Measurements from ENCODE around the gene ABCG8.

The ABCG8 gene

DNA sequence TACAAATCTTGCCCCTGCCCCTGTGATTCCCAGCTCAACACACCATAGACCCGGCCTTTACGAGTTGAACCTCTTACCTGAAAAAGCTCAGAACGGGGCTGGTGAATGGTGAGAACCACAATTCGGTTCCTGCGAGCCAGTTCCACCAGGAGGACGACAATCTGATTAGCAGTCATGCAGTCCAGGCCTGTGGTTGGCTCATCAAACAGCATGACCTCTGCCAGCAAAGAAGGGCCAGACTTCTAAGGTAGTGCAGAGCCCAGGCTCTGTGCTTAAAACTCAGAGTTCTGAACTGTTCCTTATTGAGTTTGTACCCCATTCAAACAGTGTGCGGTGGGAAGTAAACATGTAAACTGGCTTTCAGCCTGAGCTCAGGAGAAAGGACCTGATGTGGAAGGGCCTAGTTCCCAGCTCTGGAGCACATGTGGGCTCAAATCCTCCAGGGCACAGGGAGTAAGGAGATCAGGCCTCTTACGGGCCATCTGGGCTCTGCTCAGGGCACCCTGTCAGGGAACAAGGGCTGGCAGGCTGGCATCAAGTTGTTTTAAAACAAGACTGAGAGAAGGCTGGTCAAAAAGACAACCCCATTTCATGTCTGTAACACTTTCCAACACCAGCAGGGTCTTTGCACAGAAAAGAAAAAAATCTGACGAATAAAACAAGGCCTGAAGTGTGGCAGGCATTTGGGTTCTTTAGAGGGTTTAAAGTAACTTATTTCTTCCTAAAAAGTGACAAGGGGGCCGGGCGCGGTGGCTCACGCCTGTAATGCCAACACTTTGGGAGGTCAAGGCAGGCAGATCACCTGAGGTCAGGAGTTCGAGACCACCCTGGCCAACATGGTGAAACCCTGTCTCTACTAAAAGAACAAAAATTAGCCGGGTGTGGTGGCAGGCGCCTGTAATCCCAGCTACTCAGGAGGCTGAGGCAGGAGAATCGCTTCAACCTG lies 12.2 kb upstream of the ABCG8 start:
- no peak for DNase-seq (ENCODE audit: low read depth)

GRCh38 chr2:43831543-43832294 lies 7.1 kb upstream of the ABCG8 start:
- no peak for DNase-seq (ENCODE audit: low read depth)

- DNase-seq (ENCODE audit: low read depth): no peak
Observed at GRCh38 chr2:43832457-43832856, 6.3 kb upstream of the ABCG8 start.

DNA sequence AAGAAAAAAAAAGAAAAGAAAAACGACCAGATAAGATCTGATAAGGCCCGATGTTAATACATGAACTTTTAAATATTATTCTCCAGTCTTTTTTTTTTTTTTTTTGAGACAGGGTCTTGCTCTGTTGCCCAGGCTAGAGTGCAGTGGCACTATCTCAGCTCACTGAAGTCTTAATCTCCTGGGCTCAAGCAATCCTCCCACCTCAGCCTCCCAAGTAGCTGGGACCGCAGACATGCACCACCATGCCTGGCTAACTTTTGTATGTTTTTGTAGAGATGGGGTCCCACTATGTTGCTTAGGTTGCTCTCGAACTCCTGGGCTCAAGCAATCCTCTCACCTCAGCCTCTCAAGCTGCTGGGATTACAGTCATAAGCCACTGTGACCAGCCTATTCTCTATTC lies 1.7 kb upstream of the ABCG8 start:
- no peak for DNase-seq (ENCODE audit: low read depth)

DNA sequence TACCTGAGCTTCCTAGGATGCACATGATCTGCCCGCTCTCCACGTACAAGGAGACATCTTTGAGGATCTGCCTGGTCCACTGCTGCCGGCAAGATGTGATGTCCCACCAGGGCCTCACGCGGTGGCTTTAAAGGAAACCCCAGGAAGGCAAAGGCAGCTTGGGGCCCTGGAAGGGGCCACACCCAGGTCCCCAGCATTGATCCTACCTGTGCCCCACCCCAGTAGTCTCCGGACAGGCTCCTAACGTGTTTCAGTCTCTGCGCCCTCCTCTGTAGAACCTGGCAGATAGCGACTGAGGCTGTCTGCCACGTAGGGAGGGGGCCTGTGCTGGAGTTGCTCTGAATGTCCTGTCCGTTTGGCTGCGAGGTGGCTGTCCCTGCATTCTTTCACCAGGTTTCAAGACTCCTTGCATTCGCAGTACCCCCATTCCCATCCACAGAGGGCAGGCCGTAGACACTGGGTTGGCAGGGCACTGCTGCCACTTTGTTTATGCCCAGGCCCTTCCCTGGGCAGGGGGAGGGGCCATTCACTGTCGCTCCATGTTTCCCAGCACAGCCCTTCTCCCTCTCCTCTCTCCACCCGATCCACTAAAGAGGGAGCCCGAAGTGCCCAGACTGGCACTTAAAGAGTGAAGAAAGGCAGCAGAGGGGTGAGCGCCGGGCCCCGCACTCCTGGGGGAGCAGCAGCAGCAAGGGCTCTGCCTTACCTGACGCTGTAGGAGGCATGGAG lies 776 bp upstream of the ABCG8 start:
- no peak for DNase-seq (ENCODE audit: low read depth)

DNA sequence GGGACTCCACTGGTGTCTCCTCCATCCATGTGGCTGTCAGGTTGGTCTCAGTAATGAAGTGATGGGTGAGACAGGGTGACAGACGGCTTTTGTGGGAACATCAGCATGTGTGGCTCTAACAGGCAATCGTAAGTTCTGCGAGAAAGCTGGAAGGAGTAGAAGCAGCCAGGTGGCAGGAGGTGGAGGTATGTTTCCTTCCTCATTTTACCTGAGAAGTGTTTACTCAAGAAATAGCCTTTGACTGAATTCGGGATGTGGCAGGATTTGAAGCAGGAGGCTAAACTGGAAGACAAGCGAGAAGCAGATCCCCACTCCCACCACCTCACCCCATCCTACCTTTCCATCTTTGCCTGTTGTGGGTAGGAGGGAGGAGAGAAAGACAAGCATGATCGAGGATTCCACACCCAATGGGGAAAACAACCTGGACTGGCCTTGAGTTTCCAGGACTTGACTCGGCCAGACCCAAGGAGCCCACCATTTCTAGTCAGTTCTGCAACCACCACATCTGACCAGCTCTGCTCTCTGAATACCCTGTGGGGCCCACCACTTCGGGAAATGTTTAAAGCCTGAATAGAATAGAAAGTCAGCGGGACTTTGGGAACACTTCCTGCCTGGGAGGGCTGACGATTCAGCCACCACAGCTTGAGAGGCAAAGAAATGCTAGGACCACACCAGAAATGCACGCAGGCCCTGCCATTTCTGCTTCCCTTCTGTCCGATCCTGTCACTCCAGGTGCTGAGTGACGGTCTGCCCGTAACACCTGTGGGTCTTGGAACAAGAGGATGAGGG lies 1.2 kb downstream of the ABCG8 start:
- DNase-seq (ENCODE audit: low read depth): no peak

- DNase-seq (ENCODE audit: low read depth): no peak
Observed at GRCh38 chr2:43840965-43841364, 2.2 kb downstream of the ABCG8 start.

DNA sequence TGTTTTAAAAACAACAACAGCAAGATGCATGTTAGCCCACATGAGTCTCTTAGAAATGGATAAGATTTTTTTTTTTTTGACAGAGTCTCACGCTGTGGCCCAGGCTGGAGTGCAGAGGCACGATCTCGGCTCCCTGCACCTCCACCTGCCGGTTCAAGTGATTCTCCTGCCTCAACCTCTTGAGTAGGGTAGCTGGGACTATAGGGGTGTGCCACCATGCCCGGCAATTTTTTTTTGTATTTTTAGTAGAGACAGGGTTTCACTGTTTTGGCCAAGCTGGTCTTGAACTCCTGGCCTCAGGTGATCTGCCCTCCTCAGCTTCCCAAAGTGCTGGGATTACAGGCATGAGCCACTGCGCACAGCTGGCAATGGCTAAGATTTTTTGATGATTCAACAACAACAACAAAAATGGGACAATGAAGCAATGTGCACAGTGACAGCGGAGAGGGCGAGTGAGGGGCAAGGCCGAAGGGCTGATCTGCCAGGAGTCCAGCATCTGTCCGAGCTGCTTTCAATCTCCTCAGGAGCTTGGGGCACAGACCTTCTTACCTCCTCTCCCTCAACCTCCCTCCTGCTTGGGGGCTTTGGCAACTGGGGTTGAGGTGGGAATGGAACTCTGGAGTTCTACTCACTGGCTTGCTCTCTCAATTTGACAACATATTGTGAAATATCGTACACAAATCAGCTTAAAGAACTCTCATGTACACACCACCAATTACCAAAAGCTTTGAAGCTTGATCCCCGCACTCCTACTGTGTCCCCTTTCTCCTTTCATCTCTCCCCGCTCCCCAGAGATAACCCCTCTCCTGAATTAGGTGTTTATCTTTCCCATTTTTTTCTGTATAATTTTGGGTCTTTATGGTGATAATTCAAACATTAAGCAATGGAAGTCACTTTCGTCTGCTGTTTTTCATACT lies 3.4 kb downstream of the ABCG8 start:
- no peak for DNase-seq (ENCODE audit: low read depth)

GRCh38 chr2:43842866-43843226 lies 4.1 kb downstream of the ABCG8 start:
- DNase-seq (ENCODE audit: low read depth): no peak

GRCh38 chr2:43845181-43845580 lies 6.4 kb downstream of the ABCG8 start:
- no peak for DNase-seq (ENCODE audit: low read depth)

GRCh38 chr2:43846140-43846793 lies 7.5 kb downstream of the ABCG8 start:
- DNase-seq (ENCODE audit: low read depth): no peak

DNA sequence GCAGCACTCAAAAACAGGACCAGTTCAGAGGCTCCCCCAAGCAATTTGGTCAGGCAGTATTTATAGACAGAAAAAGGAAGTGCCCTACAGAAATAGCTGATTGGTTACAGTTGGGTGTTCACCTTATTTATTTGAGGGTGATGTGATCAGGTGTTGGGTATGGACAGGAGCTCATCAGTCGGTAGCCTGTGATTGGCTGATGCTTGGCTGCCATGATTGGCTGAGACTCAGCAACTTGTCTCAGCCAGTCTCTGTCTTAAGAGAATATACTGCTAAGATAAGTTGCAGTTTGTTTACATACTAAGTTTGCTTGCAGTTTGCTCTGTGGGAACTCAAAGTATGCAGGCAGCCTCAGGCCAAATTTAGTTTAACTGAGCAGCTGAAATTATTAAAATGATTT lies 9.4 kb downstream of the ABCG8 start:
- DNase-seq (ENCODE audit: low read depth): no peak

DNA sequence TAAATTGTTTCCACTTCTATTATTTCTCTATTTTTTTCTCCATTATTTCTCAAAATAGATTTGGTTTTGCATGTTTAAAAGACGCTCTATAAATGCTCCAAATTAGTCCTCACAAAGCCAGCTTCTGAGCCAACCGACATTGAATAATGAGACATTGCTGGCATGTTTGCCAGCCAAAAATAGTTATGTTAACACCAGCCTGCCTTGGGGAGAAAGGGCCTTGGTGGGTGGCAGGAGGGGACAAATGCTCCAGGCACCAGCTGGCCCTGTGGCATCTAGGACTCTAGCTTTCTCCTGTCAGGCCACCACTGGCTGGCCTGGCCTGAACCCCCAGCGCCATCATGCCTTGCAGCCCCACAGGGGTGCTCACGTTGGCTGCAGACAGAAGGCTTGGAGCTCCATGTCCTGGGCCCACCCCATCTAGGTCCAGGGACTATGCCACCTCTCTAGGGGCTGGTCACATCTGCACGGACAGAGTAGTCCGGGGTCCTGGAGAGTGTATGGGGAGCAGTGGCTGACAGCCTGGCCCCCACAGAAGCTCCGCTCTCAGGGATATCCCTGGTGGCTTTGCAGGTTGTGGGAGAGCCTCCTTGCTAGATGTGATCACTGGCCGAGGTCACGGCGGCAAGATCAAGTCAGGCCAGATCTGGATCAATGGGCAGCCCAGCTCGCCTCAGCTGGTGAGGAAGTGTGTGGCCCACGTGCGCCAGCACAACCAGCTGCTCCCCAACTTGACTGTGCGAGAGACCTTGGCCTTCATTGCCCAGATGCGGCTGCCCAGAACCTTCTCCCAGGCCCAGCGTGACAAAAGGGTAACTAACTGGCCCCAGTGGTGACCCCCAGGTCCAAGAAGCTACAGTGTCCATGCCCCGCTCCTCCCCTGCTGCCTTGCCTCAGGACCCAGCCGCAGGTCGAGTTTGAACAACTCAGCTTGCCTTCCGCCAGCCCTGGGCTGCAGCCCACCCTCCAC lies 12.5 kb downstream of the ABCG8 start:
- DNase-seq (ENCODE audit: low read depth): no peak

GRCh38 chr2:43852196-43852730 lies 13.5 kb downstream of the ABCG8 start:
- no peak for DNase-seq (ENCODE audit: low read depth)

DNA sequence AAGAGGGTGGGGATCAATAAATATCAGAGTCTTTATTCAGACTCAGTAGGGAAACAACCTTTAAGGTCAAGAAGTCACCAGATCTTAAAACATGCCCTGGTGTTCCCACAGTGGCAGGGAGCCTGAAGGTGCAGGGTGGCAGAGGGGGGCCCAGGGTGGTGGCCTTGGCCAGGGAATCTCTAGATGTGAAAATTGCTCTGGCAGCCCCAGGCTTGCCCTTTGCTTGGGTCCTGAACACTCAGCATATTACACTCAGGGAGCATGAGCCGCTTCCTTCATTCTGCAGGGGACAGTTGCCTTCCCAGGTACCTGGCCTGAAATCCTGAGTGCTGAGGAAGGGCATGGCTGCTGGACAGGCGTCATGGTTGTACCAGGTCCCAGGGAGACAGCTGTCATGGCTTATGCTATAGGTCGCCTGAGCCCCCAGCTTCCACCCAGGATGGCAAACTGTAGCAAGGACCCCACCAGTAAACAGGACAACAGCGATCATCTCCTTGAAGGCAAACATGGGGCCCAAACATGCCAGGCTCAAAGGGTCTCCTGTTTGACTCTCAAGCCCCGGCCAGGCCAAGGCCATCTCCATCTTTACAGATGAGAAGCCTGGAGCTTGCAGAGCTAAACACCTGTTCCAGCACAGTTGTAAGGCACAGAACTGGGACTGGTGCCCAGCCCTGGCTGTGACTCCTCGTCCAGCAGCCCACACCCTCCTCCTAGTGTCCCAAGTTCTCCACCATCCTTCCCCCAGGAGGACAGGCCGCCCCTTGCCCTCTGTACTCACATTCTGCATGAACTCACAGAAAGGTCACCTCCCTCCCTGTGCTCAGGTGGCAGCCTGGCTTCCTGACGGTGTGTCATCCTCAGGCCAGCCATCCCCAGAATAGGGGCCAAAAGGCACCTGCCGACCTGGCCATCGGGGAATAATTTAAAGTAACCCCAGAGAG lies 14.6 kb downstream of the ABCG8 start:
- DNase-seq (ENCODE audit: low read depth): no peak

DNA sequence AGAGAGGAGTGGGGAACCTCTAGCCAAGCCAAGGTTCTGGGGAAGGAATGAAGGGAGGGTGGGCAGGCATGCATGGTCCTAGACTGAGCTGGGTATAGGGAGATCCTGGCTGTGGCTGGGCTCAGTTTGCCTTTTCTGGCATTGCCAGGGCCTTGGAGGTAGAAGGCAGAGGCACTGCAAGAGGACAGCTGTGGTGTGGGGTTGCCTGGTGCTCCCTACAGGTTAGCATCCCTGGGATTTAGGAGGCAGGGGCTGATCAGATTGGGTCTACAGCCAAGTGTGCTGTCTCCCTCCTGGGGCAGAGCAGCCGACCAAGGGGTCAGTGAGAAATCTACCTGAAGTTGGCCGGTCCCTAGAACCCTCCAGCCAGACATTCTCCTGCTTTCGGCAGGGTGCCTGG lies 15.9 kb downstream of the ABCG8 start:
- no peak for DNase-seq (ENCODE audit: low read depth)

DNA sequence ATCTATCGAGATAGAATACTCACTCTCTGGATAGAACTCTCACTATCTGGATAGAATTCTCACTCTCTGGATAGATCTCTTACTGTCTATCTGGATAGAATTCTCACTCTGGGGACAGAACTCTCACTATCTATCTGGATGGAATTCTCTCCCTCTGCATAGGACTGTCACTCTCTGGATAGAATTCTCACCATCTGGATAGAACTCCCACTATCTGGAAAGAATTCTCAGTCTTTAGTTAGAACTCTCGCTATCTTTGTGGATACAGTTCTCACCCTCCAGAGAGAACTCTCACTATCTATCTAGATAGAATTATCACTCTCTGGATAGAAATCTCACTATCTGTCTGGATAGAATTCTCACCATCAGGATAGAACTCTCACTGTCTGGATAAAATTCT lies 16.5 kb downstream of the ABCG8 start:
- no peak for DNase-seq (ENCODE audit: low read depth)

DNA sequence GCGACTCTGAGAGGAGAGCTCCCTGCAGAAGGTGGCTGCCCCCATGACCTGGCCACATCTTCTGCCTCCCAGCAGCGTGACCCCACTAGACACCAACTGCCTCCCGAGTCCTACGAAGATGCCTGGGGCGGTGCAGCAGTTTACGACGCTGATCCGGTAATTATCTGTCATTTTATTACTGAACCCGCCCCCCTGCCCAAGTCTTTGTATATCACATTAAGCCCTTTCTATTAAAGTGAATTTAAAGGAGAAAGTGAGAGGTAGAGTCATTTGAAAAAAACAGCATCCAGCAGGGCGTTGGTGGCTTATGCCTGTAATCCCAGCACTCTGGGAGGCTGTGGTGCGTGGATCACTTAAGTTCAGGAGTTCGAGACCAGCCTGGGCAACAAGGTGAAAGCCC lies 33.4 kb downstream of the ABCG8 start:
- DNase-seq (ENCODE audit: low read depth): no peak

Measured in HS-27A (cell line).